Endothelial cell of umbilical vein (primary cell): ENCODE measurements around the gene FCN2. TPM values are rescaled to one million over a fixed set of nuclear protein-coding genes. Genes with fewer than 3 reads are reported as not detected.

ENCODE experiments used
- BruUV-seq: library from RNA; stranded (reverse); fragments of 400-500 nt; replicated peaks from 2 replicates; lab custom pipeline; 2021; lab: Mats Ljungman, UMichigan
- CTCF ChIA-PET: fragments of 300-600, 350-600 bp; sonication (Branson Sonifier 250); formaldehyde crosslinking; loops from one replicate; lab custom pipeline; 2021; ENCODE audit warnings: antibody characterized with exemption, inconsistent platforms; lab: Charles Lee
- POLR2A ChIA-PET: fragments of 300-600, 350-600 bp; sonication (Branson Sonifier 250); formaldehyde crosslinking; loops from one replicate; lab custom pipeline; 2021; ENCODE audit warnings: antibody characterized with exemption, inconsistent platforms; lab: Charles Lee
- DNase-seq: peaks from one replicate; pipeline ENCODE4 v3.0.0-alpha.2; 2011; ENCODE audit warnings: low read depth, low spot score
- FAIRE-seq: peaks from 2 replicates; lab custom pipeline; 2011; peaks lifted over from hg19 to GRCh38; lab: Jason Lieb, UNC
- H2AFZ ChIP-seq: 2 replicates; pipeline ENCODE4 v1.6.0; 2012; ENCODE audit warnings: low read depth, low read length, control low read depth, inconsistent platforms
- H3K27ac ChIP-seq: 2 replicates; pipeline ENCODE4 v1.5.1; 2011; ENCODE audit warnings: low read depth, mild to moderate bottlenecking, control low read depth, low read length, moderate library complexity; ENCODE audit not compliant: insufficient read depth
- H3K27me3 ChIP-seq, 2 experiments: 2 replicates each; pipeline versions ENCODE4 v1.6.0 to v1.6.1; 2011; ENCODE audit warnings: low read length in 2 of 2, mixed read lengths in 1 of 2; ENCODE audit not compliant: control insufficient read depth in 2 of 2, insufficient read depth in 2 of 2
- H3K36me3 ChIP-seq, 2 experiments: 2 replicates in 1 of 2; 3 replicates in 1 of 2; pipeline ENCODE4 v1.5.1; 2011; ENCODE audit warnings: low read length in 2 of 2, mild to moderate bottlenecking in 1 of 2, moderate library complexity in 1 of 2; ENCODE audit not compliant: control insufficient read depth in 2 of 2, insufficient read depth in 2 of 2; ENCODE audit errors: extremely low read depth in 1 of 2
- H3K4me1 ChIP-seq: 3 replicates; pipeline ENCODE4 v1.5.1; 2011; ENCODE audit warnings: mild to moderate bottlenecking, low read length; ENCODE audit not compliant: control insufficient read depth, insufficient read depth; ENCODE audit errors: extremely low read depth
- H3K4me2 ChIP-seq: 2 replicates; pipeline ENCODE4 v1.6.1; 2011; ENCODE audit warnings: low read length, control low read depth, mixed read lengths; ENCODE audit not compliant: insufficient read depth
- H3K4me3 ChIP-seq, 3 experiments: fragments of 200-600 bp in 1 of 3; sonication (generic), shearing (Covaris generic) in 1 of 3; replicated peaks in 1 of 3; 2 replicates each; pipeline ENCODE4 v1.5.1; 2011 to 2016; ENCODE audit warnings: control low read depth in 3 of 3, low read length in 3 of 3, mild to moderate bottlenecking in 2 of 3, inconsistent platforms in 1 of 3, low read depth in 1 of 3, moderate library complexity in 1 of 3; ENCODE audit not compliant: insufficient read depth in 1 of 3
- H3K79me2 ChIP-seq: 2 replicates; pipeline ENCODE4 v1.6.0; 2012; ENCODE audit warnings: low read length, inconsistent platforms; ENCODE audit not compliant: control insufficient read depth, insufficient read depth
- H3K9ac ChIP-seq: replicated peaks from 2 replicates; pipeline ENCODE3; 2011; ENCODE audit warnings: low read length, control low read depth; ENCODE audit not compliant: insufficient read depth; ENCODE audit errors: extremely low read depth
- H3K9me1 ChIP-seq: replicated peaks from 3 replicates; pipeline ENCODE4 v1.6.0; 2011; ENCODE audit warnings: mild to moderate bottlenecking, low read length; ENCODE audit not compliant: control insufficient read depth, insufficient read depth; ENCODE audit errors: extremely low read depth
- H3K9me3 ChIP-seq: replicated peaks from 2 replicates; pipeline ENCODE4 v1.5.1; 2012; ENCODE audit warnings: low read length, inconsistent platforms; ENCODE audit not compliant: control insufficient read depth, insufficient read depth
- H4K20me1 ChIP-seq: replicated peaks from 2 replicates; pipeline ENCODE3; 2011; ENCODE audit warnings: mild to moderate bottlenecking, low read length; ENCODE audit not compliant: control insufficient read depth, insufficient read depth; ENCODE audit errors: extremely low read depth
- EZH2 ChIP-seq: IDR thresholded peaks from 2 replicates; pipeline ENCODE4 v1.6.1; 2012; ENCODE audit warnings: borderline replicate concordance, low read depth, mild to moderate bottlenecking, moderate library complexity, low read length, inconsistent platforms; ENCODE audit not compliant: severe bottlenecking
- FOS ChIP-seq: IDR thresholded peaks from 2 replicates; pipeline ENCODE4 v1.6.1; 2011; ENCODE audit warnings: mild to moderate bottlenecking, low read length, moderate library complexity, borderline replicate concordance; ENCODE audit not compliant: insufficient read depth
- GATA2 ChIP-seq: IDR thresholded peaks from 2 replicates; pipeline ENCODE4 v1.7.0; 2011; ENCODE audit warnings: low read depth, mild to moderate bottlenecking, moderate library complexity, mixed read lengths, low read length; ENCODE audit not compliant: insufficient read length, insufficient read depth
- JUN ChIP-seq: IDR thresholded peaks from 2 replicates; pipeline ENCODE4 v1.6.1; 2011; ENCODE audit warnings: borderline replicate concordance, low read depth; ENCODE audit not compliant: insufficient read length, insufficient read depth
- MYC ChIP-seq: IDR thresholded peaks from one replicate; pipeline ENCODE4 v1.6.1; 2011; ENCODE audit warnings: mild to moderate bottlenecking, low read depth, low read length
- POLR2A ChIP-seq: IDR thresholded peaks from 2 replicates; pipeline ENCODE4 v1.6.1; 2012; ENCODE audit warnings: low read depth, mild to moderate bottlenecking, control low read depth, low read length
- POLR2AphosphoS5 ChIP-seq: IDR thresholded peaks from 2 replicates; pipeline ENCODE4 v1.6.1; 2012; ENCODE audit warnings: low read depth, mild to moderate bottlenecking, control low read depth, low read length, moderate library complexity; ENCODE audit not compliant: insufficient read depth
- dilution Hi-C: fragments of 300-500 bp; cut with MboI; formaldehyde crosslinking; loops from one replicate; pipeline ENCODE4 v1.15.0; 2019; ENCODE audit warnings: low sequenced_read_pairs; ENCODE audit not compliant: extremely low pct_ligation_motif_present
- intact Hi-C: fragments of 100-400 bp; cut with micrococcal nuclease; formaldehyde crosslinking; loops from one replicate; pipeline ENCODE4 v1.10.0; 2022
- polyA plus RNA-seq, 4 experiments: library from polyadenylated mRNA; depleted of rRNA in 3 of 4; stranded (reverse) in 3 of 4; unstranded in 1 of 4; fragments of >200 nt; gene quantifications; 2 replicates each; pipeline versions ENCODE4 v1.2.1 to v1.2.3, GENCODE V29; 2011 to 2012; ENCODE audit warnings: missing spikeins in 1 of 4
- total RNA-seq: library from RNA; stranded (reverse); gene quantifications from 2 replicates; pipeline ENCODE4 v1.2.3, GENCODE V29; 2021
- TF ChIP-seq, protein P1 (sequence below): IDR thresholded peaks from 2 replicates; pipeline ENCODE4 v1.6.1; 2011; ENCODE audit not compliant: insufficient read depth, insufficient read length
- TF ChIP-seq, protein P2 (sequence below), 2 donors: IDR thresholded peaks; 1 replicate in 1 of 2; 2 replicates in 1 of 2; pipeline ENCODE4 v1.5.1; 2011; ENCODE audit warnings: low read length in 2 of 2, mild to moderate bottlenecking in 2 of 2, moderate library complexity in 2 of 2, control low read depth in 1 of 2, inconsistent platforms in 1 of 2, low read depth in 1 of 2; ENCODE audit not compliant: insufficient read depth in 1 of 2; ENCODE audit errors: extremely low read depth in 1 of 2

The FCN2 gene
- total and polyA plus RNA-seq, 2 donors (not counting 3 experiments of a cell fraction or from before 2014, with no cell fraction given): not detected

DNA sequence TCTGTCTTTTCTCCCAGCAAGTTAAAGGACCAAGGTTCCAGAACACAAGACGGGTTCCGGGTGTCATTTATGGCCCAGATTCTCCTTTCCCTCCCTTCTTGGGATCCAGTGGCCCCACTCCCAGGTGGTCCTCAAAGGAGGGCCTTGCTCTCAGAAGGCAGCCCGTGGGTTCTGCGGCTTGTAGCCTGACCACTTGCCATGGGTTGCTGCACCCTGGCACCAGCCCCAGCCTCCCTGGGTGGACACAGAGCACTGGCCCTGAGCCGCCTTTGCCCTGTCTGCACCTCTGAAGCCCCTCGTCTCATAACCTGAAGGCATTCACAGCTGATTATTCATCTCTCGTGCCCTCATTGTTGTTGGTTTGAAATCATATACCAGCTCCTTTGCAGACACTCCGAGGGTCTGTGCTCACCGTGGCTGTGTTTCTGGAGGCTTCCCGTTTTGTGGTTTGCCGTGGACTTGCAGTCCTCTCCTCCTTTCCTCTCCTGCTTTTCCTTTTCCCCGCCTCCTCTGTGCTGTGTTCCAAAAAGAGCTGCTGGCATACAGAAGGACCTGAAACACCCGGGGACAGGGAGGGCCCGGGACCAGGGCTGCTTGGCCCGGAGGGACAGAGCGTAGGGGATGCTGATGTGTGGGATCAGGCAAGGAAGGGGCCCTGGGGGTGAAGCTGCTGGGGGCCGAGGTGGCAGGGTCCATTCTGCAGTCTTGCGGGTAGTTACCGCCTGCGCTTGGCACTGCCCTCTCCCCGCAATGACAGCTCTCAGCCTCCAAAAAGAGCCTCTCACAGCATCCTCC is 49.5 kb upstream of the FCN2 start:
- no peaks in the 10 kb centered on the region for H3K9me3 ChIP-seq
- H3K9ac ChIP-seq: no peak overlapping the region
- no peaks in the 10 kb centered on the region for H3K9me1 ChIP-seq
- FAIRE-seq (no peak), DNase-seq (no peak)
- H3K27me3 ChIP-seq: no peaks in the 10 kb centered on the region
- H4K20me1 ChIP-seq: no peaks in the 10 kb centered on the region
- dilution Hi-C loops: no loop called here
- no peak for TF ChIP-seq POLR2AphosphoS5
- TF ChIP-seq MYC: no peak
- TF ChIP-seq POLR2A: no peak
- no peak for TF ChIP-seq EZH2
- TF ChIP-seq, protein P1, sequence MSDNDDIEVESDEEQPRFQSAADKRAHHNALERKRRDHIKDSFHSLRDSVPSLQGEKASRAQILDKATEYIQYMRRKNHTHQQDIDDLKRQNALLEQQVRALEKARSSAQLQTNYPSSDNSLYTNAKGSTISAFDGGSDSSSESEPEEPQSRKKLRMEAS: no peak
- no peak for TF ChIP-seq JUN
- TF ChIP-seq GATA2: no peak
- no peak for TF ChIP-seq FOS
- TF ChIP-seq, protein P2, sequence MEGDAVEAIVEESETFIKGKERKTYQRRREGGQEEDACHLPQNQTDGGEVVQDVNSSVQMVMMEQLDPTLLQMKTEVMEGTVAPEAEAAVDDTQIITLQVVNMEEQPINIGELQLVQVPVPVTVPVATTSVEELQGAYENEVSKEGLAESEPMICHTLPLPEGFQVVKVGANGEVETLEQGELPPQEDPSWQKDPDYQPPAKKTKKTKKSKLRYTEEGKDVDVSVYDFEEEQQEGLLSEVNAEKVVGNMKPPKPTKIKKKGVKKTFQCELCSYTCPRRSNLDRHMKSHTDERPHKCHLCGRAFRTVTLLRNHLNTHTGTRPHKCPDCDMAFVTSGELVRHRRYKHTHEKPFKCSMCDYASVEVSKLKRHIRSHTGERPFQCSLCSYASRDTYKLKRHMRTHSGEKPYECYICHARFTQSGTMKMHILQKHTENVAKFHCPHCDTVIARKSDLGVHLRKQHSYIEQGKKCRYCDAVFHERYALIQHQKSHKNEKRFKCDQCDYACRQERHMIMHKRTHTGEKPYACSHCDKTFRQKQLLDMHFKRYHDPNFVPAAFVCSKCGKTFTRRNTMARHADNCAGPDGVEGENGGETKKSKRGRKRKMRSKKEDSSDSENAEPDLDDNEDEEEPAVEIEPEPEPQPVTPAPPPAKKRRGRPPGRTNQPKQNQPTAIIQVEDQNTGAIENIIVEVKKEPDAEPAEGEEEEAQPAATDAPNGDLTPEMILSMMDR (IDR thresholded peaks at IDR 0.05; ENCODE audit: extremely low read depth in 1 of 2, insufficient read depth in 1 of 2, low read depth in 1 of 2, low read length in 2 of 2): no peak
- no TSS peak for BruUV-seq
- CTCF ChIA-PET: no interaction called here
- no peak overlapping the region for H3K4me2 ChIP-seq
- no peak overlapping the region for H3K4me3 ChIP-seq
- intact Hi-C loops: no loop called here
- POLR2A ChIA-PET: no interaction called here
- no peak overlapping the region for H2AFZ ChIP-seq
- no peaks in the 10 kb centered on the region for H3K79me2 ChIP-seq
- no peaks in the 10 kb centered on the region for H3K4me1 ChIP-seq
- no peak overlapping the region for H3K27ac ChIP-seq
- peaks cover 0 to 37% of the 10 kb centered on the region in 2 experiments for H3K36me3 ChIP-seq
